GM12878 (cell line): ENCODE data around the gene TBC1D24. TPM values are rescaled to one million over a fixed set of nuclear protein-coding genes. Genes with fewer than 3 reads are reported as not detected.

Experiments
- ATAC-seq: fragments of 200-7000 bp; cut with Tn5 transposase; 3 replicates; pipeline ENCODE4 v1.9.1; 2020; ENCODE audit warnings: mild to moderate bottlenecking, moderate library complexity
- BruUV-seq: library from RNA; stranded (reverse); fragments of 400-500 nt; replicated peaks from 2 replicates; lab custom pipeline; 2021; lab: Mats Ljungman, UMichigan
- CTCF ChIA-PET: fragments of 300-600 bp; sonication (Branson Sonifier 250); formaldehyde crosslinking; extraction: SDS; loops from one replicate; lab custom pipeline; 2021; ENCODE audit warnings: inconsistent platforms; lab: Yijun Ruan, JAX
- POLR2A ChIA-PET: fragments of 350-600 bp; formaldehyde crosslinking; extraction: SDS; loops from one replicate; lab custom pipeline; 2021; ENCODE audit warnings: inconsistent platforms; lab: Charles Lee
- RAD21 ChIA-PET: fragments of 300-600 bp; sonication (Branson Sonifier 250); formaldehyde crosslinking; loops from one replicate; lab custom pipeline; 2023; ENCODE audit warnings: antibody characterized with exemption; ENCODE audit not compliant: unreplicated experiment; lab: Charles Lee
- SMC1A ChIA-PET: fragments of 300-600 bp; sonication (Branson Sonifier 250); formaldehyde crosslinking; loops from one replicate; lab custom pipeline; 2023; ENCODE audit not compliant: unreplicated experiment, uncharacterized antibody; lab: Charles Lee
- DNase-seq: peaks from one replicate; pipeline ENCODE4 v3.0.0-alpha.2; 2011; ENCODE audit warnings: low read depth, low spot score
- FAIRE-seq: peaks from 3 replicates; lab custom pipeline; 2011; peaks lifted over from hg19 to GRCh38; lab: Jason Lieb, UNC
- H2AFZ ChIP-seq: 2 replicates; pipeline ENCODE4 v1.6.0; 2011; ENCODE audit warnings: low read depth, low read length, control low read depth; ENCODE audit not compliant: control insufficient read depth
- H3K27ac ChIP-seq: 2 replicates; pipeline ENCODE4 v1.5.1; 2011; ENCODE audit warnings: control low read depth; ENCODE audit not compliant: control insufficient read depth, insufficient read depth
- H3K27me3 ChIP-seq, 2 experiments: replicated peaks in 1 of 2; 2 replicates each; pipeline versions ENCODE4 v1.6.0 to v1.6.1; 2011; ENCODE audit warnings: low read length in 1 of 2; ENCODE audit not compliant: control insufficient read depth in 2 of 2, insufficient read depth in 2 of 2
- H3K36me3 ChIP-seq, 2 experiments: 2 replicates each; pipeline ENCODE4 v1.5.1; 2011; ENCODE audit warnings: low read length in 1 of 2; ENCODE audit not compliant: control insufficient read depth in 2 of 2, insufficient read depth in 2 of 2
- H3K4me1 ChIP-seq: 2 replicates; pipeline ENCODE4 v1.6.1; 2011; ENCODE audit warnings: mild to moderate bottlenecking, low read length, moderate library complexity, mixed read lengths; ENCODE audit not compliant: control insufficient read depth, insufficient read depth
- H3K4me2 ChIP-seq: 2 replicates; pipeline ENCODE4 v1.6.0; 2011; ENCODE audit warnings: control low read depth; ENCODE audit not compliant: control insufficient read depth, insufficient read depth
- H3K4me3 ChIP-seq: fragments of 200-600 bp; sonication (generic); 2 replicates; pipeline ENCODE4 v1.5.1; 2016
- H3K79me2 ChIP-seq: 2 replicates; pipeline ENCODE4 v1.6.0; 2011; ENCODE audit warnings: low read length; ENCODE audit not compliant: control insufficient read depth, insufficient read depth
- H3K9ac ChIP-seq: 2 replicates; pipeline ENCODE4 v1.8.0; 2011; ENCODE audit warnings: low read length, control low read depth, mixed read lengths; ENCODE audit not compliant: control insufficient read depth, insufficient read depth
- H3K9me3 ChIP-seq: replicated peaks from 3 replicates; pipeline ENCODE4 v1.5.1; 2011; ENCODE audit warnings: mild to moderate bottlenecking, low read length; ENCODE audit not compliant: control insufficient read depth, insufficient read depth
- H4K20me1 ChIP-seq: 2 replicates; pipeline ENCODE4 v1.6.0; 2011; ENCODE audit not compliant: control insufficient read depth, insufficient read depth
- NFYB ChIP-seq: IDR thresholded peaks from 2 replicates; pipeline ENCODE4 v1.6.1; 2011; ENCODE audit warnings: low read depth, mild to moderate bottlenecking, low read length, improper control_type of control experiment, moderate library complexity; ENCODE audit not compliant: insufficient read depth
- NR2C2 ChIP-seq: IDR thresholded peaks from 2 replicates; pipeline ENCODE4 v1.6.1; 2011; ENCODE audit warnings: borderline replicate concordance, low read depth; ENCODE audit not compliant: control insufficient read depth, insufficient read length
- POU2F2 ChIP-seq: IDR thresholded peaks from 3 replicates; pipeline ENCODE4 v1.6.1; 2011; ENCODE audit warnings: low read depth, mild to moderate bottlenecking, low read length, borderline replicate concordance
- RAD21 ChIP-seq: IDR thresholded peaks from 2 replicates; pipeline ENCODE4 v1.6.1; 2011; ENCODE audit warnings: mild to moderate bottlenecking, low read depth, low read length, moderate library complexity; ENCODE audit not compliant: insufficient read depth
- RUNX3 ChIP-seq: IDR thresholded peaks from 2 replicates; pipeline ENCODE4 v1.6.1; 2012; ENCODE audit warnings: low read length, inconsistent platforms
- TAF1 ChIP-seq: IDR thresholded peaks from 2 replicates; pipeline ENCODE4 v1.6.1; 2011; ENCODE audit warnings: mild to moderate bottlenecking, low read depth, low read length, borderline replicate concordance
- WRNIP1 ChIP-seq: IDR thresholded peaks from 2 replicates; pipeline ENCODE4 v1.6.1; 2011; ENCODE audit warnings: low read depth, low read length, improper control_type of control experiment, borderline replicate concordance
- WGBS: methylation state at CpG from one replicate; pipeline ENCODE4 v1.1.6; 2016; ENCODE audit warnings: low lambda C conversion rate; ENCODE audit not compliant: insufficient replicate concordance, insufficient coverage; ENCODE audit errors: missing lambda C conversion rate; 5-methylcytosine and 5-hydroxymethylcytosine counted together
- in situ Hi-C: fragments of 300-500 bp; cut with MboI; formaldehyde crosslinking; loops from 9 replicates; pipeline ENCODE4 v1.14.3; 2018; ENCODE audit warnings: mixed read lengths
- intact Hi-C: fragments of 100-400 bp; cut with micrococcal nuclease; formaldehyde crosslinking; loops from one replicate; pipeline ENCODE4 v1.14.2; 2022; ENCODE audit not compliant: unreplicated experiment
- polyA plus RNA-seq, 11 experiments: library from polyadenylated mRNA; depleted of rRNA in 4 of 11; unstranded in 6 of 11; stranded (reverse) in 5 of 11; fragments of >200 nt; fragmentation: Nextera tagmentation in 4 of 11; fragmentation: Illumina TruSeq in 1 of 11; extraction: Ambion mirVana in 4 of 11; extraction: Trizol in 1 of 11; gene quantifications; 1 replicate in 1 of 11; 2 replicates in 10 of 11; pipeline versions ENCODE4 v1.2.1 to v1.2.3, GENCODE V29; 2011 to 2016; ENCODE audit warnings: inconsistent platforms in 2 of 11, missing spikeins in 2 of 11, low read depth in 1 of 11
- total RNA-seq, 4 experiments: library from RNA; depleted of rRNA in 3 of 4; stranded (reverse); fragments of >200 nt in 3 of 4; fragmentation: Illumina TruSeq in 1 of 4; extraction: Trizol in 1 of 4; gene quantifications; 2 replicates each; pipeline versions ENCODE4 v1.2.1 to v1.2.3, GENCODE V29; 2013 to 2021
- TF ChIP-seq, protein P1 (sequence below), 3 experiments: IDR thresholded peaks in 2 of 3; conservative IDR thresholded peaks in 1 of 3; 2 replicates each; pipeline ENCODE4 v1.5.1; 2011; ENCODE audit warnings: low read depth in 3 of 3, low read length in 3 of 3, mild to moderate bottlenecking in 3 of 3, control low read depth in 2 of 3, moderate library complexity in 2 of 3, inconsistent platforms in 1 of 3, mixed read lengths in 1 of 3; ENCODE audit not compliant: control insufficient read depth in 2 of 3, insufficient read depth in 1 of 3; ENCODE audit errors: extremely low read depth in 1 of 3

Gene TBC1D24
- total and polyA plus RNA-seq, 10 of the 15 experiments (the other 5 are each of a cell fraction or from before 2014, with no cell fraction given): 1.1 to 9.6 (median 4.5) TPM

DNA sequence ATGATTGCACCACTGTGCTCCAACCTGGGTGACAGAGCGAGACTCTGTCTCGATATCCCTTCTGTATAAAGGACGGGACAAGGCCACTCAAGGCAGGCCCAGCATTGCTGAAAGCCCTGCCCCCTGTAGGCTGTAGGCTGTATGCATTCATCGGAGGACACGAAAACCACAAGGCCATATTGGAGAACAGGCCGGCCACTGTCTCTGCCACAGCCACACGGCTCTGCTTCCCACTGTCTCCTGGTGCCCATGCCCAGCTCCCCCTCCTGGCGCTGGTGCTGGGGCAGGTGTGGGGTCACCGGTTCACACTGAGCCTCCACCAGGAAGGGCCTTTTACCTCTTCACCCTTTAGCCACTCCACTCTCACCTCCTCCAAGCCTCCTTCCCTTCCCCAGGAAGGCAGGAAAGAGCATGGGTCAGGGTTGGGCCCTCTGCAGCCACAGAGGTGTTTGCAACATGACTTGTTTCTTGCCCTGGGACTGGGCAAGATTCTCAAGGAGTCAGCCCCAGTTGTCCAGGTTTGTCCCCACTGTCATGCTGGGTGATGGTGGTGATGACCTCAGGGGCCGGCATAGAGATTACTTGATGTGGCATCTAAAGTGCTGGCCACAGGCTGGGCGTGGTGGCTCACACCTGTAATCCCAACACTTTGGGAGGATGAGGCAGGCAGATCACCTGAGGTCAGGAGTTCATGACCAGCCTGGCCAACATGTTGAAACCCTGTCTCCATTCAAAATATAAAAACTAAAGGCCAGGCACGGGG lies 9.1 kb upstream of the TBC1D24 start:
- no peak for TF ChIP-seq POU2F2
- no peak for TF ChIP-seq RAD21
- TF ChIP-seq, protein P1, sequence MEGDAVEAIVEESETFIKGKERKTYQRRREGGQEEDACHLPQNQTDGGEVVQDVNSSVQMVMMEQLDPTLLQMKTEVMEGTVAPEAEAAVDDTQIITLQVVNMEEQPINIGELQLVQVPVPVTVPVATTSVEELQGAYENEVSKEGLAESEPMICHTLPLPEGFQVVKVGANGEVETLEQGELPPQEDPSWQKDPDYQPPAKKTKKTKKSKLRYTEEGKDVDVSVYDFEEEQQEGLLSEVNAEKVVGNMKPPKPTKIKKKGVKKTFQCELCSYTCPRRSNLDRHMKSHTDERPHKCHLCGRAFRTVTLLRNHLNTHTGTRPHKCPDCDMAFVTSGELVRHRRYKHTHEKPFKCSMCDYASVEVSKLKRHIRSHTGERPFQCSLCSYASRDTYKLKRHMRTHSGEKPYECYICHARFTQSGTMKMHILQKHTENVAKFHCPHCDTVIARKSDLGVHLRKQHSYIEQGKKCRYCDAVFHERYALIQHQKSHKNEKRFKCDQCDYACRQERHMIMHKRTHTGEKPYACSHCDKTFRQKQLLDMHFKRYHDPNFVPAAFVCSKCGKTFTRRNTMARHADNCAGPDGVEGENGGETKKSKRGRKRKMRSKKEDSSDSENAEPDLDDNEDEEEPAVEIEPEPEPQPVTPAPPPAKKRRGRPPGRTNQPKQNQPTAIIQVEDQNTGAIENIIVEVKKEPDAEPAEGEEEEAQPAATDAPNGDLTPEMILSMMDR (IDR thresholded peaks at IDR 0.05 in 2 of 3, conservative IDR thresholded peaks at IDR 0.05 in 1 of 3; ENCODE audit: control insufficient read depth in 2 of 3, extremely low read depth in 1 of 3, insufficient read depth in 1 of 3, low read depth in 3 of 3, low read length in 3 of 3): peak; percentile 16 to 33 (median 29); a peak in 3 of 6 replicates
- no peak for TF ChIP-seq NR2C2
- 0 out of 2 replicates have a peak, but pooled peaks have one; percentile 21 for TF ChIP-seq RUNX3
- no peak for TF ChIP-seq NFYB
- TF ChIP-seq WRNIP1: no peak
- no peak for TF ChIP-seq TAF1

More for the DNA sequence above, 9.1 kb upstream of the TBC1D24 start:
- peaks cover 9% of the 10 kb centered on the region for H3K4me1 ChIP-seq
- no TSS peak for BruUV-seq
- H2AFZ ChIP-seq: no peak overlapping the region
- H3K4me2 ChIP-seq: no peak overlapping the region
- CTCF ChIA-PET: no interaction called here
- H3K36me3 ChIP-seq: no peaks in the 10 kb centered on the region; a peak in 1 of 4 replicates
- SMC1A ChIA-PET: no interaction called here
- peaks cover 1% of the 10 kb centered on the region; the same call in 1 of the 2 replicates for H3K79me2 ChIP-seq
- no peak for ATAC-seq
- intact Hi-C loops: loop anchor here (5.0 kb wide), 1 partner anchor 41 kb away; no protein-coding TSS in a partner anchor
- in situ Hi-C loops: no loop called here
- H4K20me1 ChIP-seq: no peaks in the 10 kb centered on the region
- 89% methylated on average over 12 of the region's 12 CpGs for WGBS
- DNase-seq: no peak
- no peak overlapping the region for H3K9ac ChIP-seq
- H3K4me3 ChIP-seq: no peak overlapping the region
- peaks cover 0 to 2% of the 10 kb centered on the region in 2 experiments; a peak in 1 of 4 replicates for H3K27me3 ChIP-seq
- no peaks in the 10 kb centered on the region for H3K9me3 ChIP-seq
- POLR2A ChIA-PET: no interaction called here
- no peak overlapping the region for H3K27ac ChIP-seq
- RAD21 ChIA-PET: no interaction called here
- FAIRE-seq: no peak
